Measurements from ENCODE around the gene EPOP. TPM values are rescaled to one million over a fixed set of nuclear protein-coding genes. Genes with fewer than 3 reads are reported as not detected.
A peak's percentile ranks its signal among the peaks of the same experiment; 100 is the strongest.

The EPOP gene
- total and polyA plus RNA-seq, 4 donors, result 0.40 to 2.8 (median 2.2) TPM

DNA sequence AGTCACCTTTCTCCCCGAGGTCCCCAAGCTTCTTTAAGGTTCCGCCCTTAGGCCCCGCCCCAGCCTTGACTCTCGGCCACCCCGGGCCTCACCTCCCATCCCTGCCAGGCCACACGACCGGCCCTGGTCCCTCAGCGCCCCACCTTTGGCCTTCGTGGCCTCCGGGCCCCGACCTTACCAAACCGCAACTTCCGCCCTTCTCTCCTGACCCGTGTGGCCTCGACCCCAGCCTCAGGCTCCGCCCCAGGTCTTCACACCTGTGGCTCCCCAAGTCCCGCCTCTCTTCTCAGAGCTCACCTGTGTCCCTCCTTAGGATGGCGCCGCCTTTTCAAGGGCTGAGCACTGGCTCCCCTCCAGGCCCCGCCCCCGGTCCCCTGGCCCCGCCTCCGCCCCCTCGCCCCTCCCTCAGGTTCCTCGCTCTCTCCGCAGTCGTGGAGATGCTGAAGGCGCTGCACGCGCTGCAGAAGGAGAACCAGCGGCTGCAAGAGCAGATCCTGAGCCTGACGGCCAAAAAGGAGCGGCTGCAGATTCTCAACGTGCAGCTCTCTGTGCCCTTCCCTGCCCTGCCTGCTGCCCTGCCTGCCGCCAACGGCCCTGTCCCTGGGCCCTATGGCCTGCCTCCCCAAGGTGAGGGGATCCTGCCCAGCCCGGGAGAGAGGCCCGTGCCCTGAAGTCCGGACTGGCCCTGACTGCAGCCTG is 45.3 kb upstream of the EPOP start:
- DNase-seq, result peak in 1 of 3 donors; percentile 42
- 83 to 85% methylated on average over 39 of the region's 39 CpGs for WGBS, 2 donors
- no peak overlapping the region for H3K4me3 ChIP-seq
- no peaks in the 10 kb centered on the region for H3K27me3 ChIP-seq (ENCODE audit: control insufficient read depth in 3 of 3, insufficient read depth in 3 of 3, low read length in 2 of 3)
- H3K9ac ChIP-seq (ENCODE audit: insufficient read depth in 1 of 2, low read length in 2 of 2), result no peak overlapping the region
- no peak for ATAC-seq (ENCODE audit: insufficient read depth, low FRiP score)
- H3K36me3 ChIP-seq (ENCODE audit: control insufficient read depth in 4 of 4, insufficient read depth in 4 of 4, low read length in 4 of 4), result peaks cover 19 to 78% (median 30%) of the 10 kb centered on the region in 4 donors
- H3K9me3 ChIP-seq (ENCODE audit: control insufficient read depth in 4 of 4, insufficient read depth in 3 of 4, low read length in 3 of 4), result no peaks in the 10 kb centered on the region
- TF ChIP-seq, protein P1, sequence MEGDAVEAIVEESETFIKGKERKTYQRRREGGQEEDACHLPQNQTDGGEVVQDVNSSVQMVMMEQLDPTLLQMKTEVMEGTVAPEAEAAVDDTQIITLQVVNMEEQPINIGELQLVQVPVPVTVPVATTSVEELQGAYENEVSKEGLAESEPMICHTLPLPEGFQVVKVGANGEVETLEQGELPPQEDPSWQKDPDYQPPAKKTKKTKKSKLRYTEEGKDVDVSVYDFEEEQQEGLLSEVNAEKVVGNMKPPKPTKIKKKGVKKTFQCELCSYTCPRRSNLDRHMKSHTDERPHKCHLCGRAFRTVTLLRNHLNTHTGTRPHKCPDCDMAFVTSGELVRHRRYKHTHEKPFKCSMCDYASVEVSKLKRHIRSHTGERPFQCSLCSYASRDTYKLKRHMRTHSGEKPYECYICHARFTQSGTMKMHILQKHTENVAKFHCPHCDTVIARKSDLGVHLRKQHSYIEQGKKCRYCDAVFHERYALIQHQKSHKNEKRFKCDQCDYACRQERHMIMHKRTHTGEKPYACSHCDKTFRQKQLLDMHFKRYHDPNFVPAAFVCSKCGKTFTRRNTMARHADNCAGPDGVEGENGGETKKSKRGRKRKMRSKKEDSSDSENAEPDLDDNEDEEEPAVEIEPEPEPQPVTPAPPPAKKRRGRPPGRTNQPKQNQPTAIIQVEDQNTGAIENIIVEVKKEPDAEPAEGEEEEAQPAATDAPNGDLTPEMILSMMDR (IDR thresholded peaks at IDR 0.05; ENCODE audit: control extremely low read depth, extremely low read depth), result no peak
- no peak overlapping the region for H3K27ac ChIP-seq (ENCODE audit: low read depth in 1 of 2, low read length in 1 of 2)
- H3K4me1 ChIP-seq (ENCODE audit: control insufficient read depth in 5 of 5, insufficient read depth in 5 of 5, low read length in 5 of 5), result peaks cover 0 to 9% (median under 1%) of the 10 kb centered on the region in 5 donors

DNA sequence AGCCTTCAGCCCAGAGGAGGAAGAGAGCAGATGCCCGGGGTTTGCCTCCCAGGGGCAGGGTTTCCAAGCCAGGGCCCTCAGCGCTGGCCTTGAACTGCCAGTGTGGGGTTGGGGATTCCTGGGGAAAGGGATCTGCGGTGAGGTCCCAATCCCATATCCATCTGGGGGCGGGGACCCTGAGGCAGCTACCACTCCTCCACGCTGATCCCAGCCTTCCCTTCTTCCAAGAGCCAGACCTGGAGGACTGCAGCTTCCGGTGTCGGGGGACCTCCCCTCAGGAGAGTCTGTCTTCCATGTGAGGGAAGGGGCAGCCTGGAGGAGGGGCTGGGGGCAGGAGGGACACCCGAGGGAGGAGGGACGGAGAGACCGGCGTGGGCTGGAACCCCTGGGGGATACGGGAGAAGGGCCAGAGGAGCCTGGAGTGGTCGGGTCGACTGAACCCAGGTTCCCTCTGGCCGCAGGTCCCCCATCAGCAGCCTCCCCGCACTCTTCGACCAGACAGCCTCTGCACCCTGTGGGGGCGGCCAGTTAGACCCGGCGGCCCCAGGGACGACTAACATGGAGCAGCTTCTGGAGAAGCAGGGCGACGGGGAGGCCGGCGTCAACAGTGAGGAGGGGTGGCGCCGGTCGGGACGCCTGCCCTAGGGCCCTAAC is 44.7 kb upstream of the EPOP start:
- H3K36me3 ChIP-seq (ENCODE audit: control insufficient read depth in 4 of 4, insufficient read depth in 4 of 4, low read length in 4 of 4), result peaks cover 19 to 76% (median 31%) of the 10 kb centered on the region in 4 donors
- H3K4me1 ChIP-seq (ENCODE audit: control insufficient read depth in 5 of 5, insufficient read depth in 5 of 5, low read length in 5 of 5), result peaks cover 0 to 9% (median 0%) of the 10 kb centered on the region in 5 donors
- H3K4me3 ChIP-seq, result no peak overlapping the region
- H3K9ac ChIP-seq (ENCODE audit: insufficient read depth in 1 of 2, low read length in 2 of 2), result no peak overlapping the region
- DNase-seq, result no peak
- no peaks in the 10 kb centered on the region for H3K27me3 ChIP-seq (ENCODE audit: control insufficient read depth in 3 of 3, insufficient read depth in 3 of 3, low read length in 2 of 3)
- TF ChIP-seq, protein P1 (IDR thresholded peaks at IDR 0.05; ENCODE audit: control extremely low read depth, extremely low read depth), result no peak
- no peak overlapping the region for H3K27ac ChIP-seq (ENCODE audit: low read depth in 1 of 2, low read length in 1 of 2)
- H3K9me3 ChIP-seq (ENCODE audit: control insufficient read depth in 4 of 4, insufficient read depth in 3 of 4, low read length in 3 of 4), result no peaks in the 10 kb centered on the region
- ATAC-seq (ENCODE audit: insufficient read depth, low FRiP score), result no peak
- 93% methylated on average over 26 to 29 of the region's 29 CpGs for WGBS, 2 donors

DNA sequence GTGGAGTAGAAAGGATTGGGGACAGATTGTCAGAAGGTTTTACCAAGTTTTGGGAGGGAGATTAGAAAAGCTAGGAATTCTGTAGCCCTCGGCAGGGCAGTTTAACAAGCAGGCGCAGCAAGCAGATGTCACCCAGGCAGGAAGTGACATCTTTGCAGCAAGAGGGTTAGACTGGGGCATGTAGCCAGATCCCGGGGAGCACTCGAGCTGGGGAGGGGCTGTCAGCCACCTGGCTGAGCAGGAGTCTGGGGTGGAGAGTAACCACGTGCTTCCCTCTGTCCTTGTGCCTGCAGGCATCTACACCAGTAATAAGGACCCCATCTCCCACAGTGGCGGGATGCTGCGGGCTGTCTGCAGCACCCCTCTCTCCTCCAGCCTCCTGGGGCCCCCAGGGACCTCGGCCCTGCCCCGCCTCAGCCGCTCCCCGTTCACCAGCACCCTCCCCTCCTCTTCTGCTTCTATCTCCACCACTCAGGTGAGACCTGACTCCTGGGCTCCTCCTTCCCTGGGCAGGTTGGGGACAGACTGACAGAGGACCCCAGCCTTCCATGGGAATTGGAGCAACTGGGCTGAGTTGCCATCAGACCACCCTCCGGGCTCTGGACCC is 42.5 kb upstream of the EPOP start:
- no peak overlapping the region for H3K9ac ChIP-seq (ENCODE audit: insufficient read depth in 1 of 2, low read length in 2 of 2)
- WGBS, 2 donors, result 79 to 88% methylated on average over 12 of the region's 12 CpGs
- H3K27ac ChIP-seq (ENCODE audit: low read depth in 1 of 2, low read length in 1 of 2), result no peak overlapping the region
- peaks cover 20 to 85% (median 43%) of the 10 kb centered on the region in 4 donors for H3K36me3 ChIP-seq (ENCODE audit: control insufficient read depth in 4 of 4, insufficient read depth in 4 of 4, low read length in 4 of 4)
- no peaks in the 10 kb centered on the region for H3K27me3 ChIP-seq (ENCODE audit: control insufficient read depth in 3 of 3, insufficient read depth in 3 of 3, low read length in 2 of 3)
- no peaks in the 10 kb centered on the region for H3K9me3 ChIP-seq (ENCODE audit: control insufficient read depth in 4 of 4, insufficient read depth in 3 of 4, low read length in 3 of 4)
- DNase-seq (no peak), ATAC-seq (ENCODE audit: insufficient read depth, low FRiP score) (no peak)
- TF ChIP-seq, protein P1 (IDR thresholded peaks at IDR 0.05; ENCODE audit: control extremely low read depth, extremely low read depth), result no peak
- peaks cover 0 to 9% (median 0%) of the 10 kb centered on the region in 5 donors for H3K4me1 ChIP-seq (ENCODE audit: control insufficient read depth in 5 of 5, insufficient read depth in 5 of 5, low read length in 5 of 5)
- no peak overlapping the region for H3K4me3 ChIP-seq

Measured in lung (tissue), 12 donors.